ENCODE data around the gene ADCY1. TPM values are rescaled to one million over a fixed set of nuclear protein-coding genes. Genes with fewer than 3 reads are reported as not detected.

Gene ADCY1
- total and polyA plus RNA-seq, 5 donors from 2014 or later, result not detected

DNA sequence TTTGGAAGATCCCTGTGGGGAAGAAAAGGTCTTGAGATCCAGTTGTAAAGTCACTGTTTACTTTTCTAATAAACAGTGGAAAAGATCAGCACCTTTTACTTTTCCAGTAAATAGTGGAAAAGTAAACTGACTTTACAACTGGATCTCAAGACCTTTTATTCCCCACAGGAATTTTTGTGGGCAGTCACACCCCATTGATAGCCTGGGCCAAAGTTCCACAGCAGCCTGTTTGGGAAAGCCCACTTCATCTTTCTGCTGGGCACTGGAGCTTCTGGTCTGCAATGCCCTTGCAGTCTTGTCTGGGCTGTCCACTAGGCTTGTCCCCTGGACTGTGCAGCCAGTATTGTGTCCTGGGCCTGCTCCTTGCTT, 50.2 kb downstream of the ADCY1 start:
- Histone ChIP-seq H3K27me3 (ENCODE audit: control insufficient read depth, insufficient read depth, low read length) (no peaks in the 10 kb centered on the region), H3K9me3 (ENCODE audit: control insufficient read depth in 2 of 2, low read length in 2 of 2) (no peaks in the 10 kb centered on the region), H3K4me3 (ENCODE audit: low read depth, low read length) (no peak overlapping the region), H3K36me3 (ENCODE audit: control insufficient read depth, insufficient read depth, low read length) (no peaks in the 10 kb centered on the region), H3K27ac (ENCODE audit: insufficient read depth, low read length, poor library complexity, severe bottlenecking) (no peak overlapping the region), H3K4me1 (ENCODE audit: control insufficient read depth, insufficient read depth, low read length, poor library complexity, severe bottlenecking) (no peaks in the 10 kb centered on the region)
- Mint-ChIP-seq H3K27me3 (no peaks in the 10 kb centered on the region), H3K4me3 (no peak overlapping the region), H3K4me1 (no peaks in the 10 kb centered on the region), H3K36me3 (no peaks in the 10 kb centered on the region), H3K9me3 (peaks cover 0 to 16% (median 3%) of the 10 kb centered on the region in 7 donors), H3K27ac (no peak overlapping the region)
- DNase-seq, result no peak
- no peak for ATAC-seq (ENCODE audit: low read depth in 2 of 2)

DNA sequence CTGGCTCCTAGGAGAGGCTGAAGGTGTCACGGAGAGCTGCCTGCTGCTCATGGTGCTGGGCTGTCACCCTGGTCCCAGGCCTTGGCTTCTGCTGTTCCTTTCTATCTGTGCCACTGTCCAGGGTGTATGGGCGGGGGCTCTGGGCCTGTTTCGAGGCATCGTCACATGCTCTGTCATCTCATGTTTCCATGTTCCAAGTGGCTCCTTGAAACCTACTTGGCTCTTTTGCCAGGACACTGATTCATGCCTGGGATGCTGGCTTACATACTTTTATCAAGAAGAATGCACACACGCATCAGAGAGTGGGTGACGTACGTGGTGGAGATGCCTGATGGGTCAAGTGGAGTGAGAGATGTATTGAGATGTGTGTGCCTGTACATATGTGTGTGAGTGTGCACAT, 50.9 kb downstream of the ADCY1 start:
- Histone ChIP-seq H3K27me3 (ENCODE audit: control insufficient read depth, insufficient read depth, low read length) (no peaks in the 10 kb centered on the region), H3K36me3 (ENCODE audit: control insufficient read depth, insufficient read depth, low read length) (no peaks in the 10 kb centered on the region), H3K4me1 (ENCODE audit: control insufficient read depth, insufficient read depth, low read length, poor library complexity, severe bottlenecking) (no peaks in the 10 kb centered on the region), H3K27ac (ENCODE audit: insufficient read depth, low read length, poor library complexity, severe bottlenecking) (no peak overlapping the region), H3K4me3 (ENCODE audit: low read depth, low read length) (no peak overlapping the region), H3K9me3 (ENCODE audit: control insufficient read depth in 2 of 2, low read length in 2 of 2) (peaks cover 0 to 1% of the 10 kb centered on the region in 2 experiments)
- H3K4me3 Mint-ChIP-seq, result no peak overlapping the region
- H3K36me3 Mint-ChIP-seq, result no peaks in the 10 kb centered on the region
- no peak overlapping the region for H3K27ac Mint-ChIP-seq
- no peaks in the 10 kb centered on the region for H3K27me3 Mint-ChIP-seq
- no peak for DNase-seq
- no peaks in the 10 kb centered on the region for H3K4me1 Mint-ChIP-seq
- peaks cover 0 to 13% (median 2%) of the 10 kb centered on the region in 7 donors for H3K9me3 Mint-ChIP-seq
- no peak for ATAC-seq (ENCODE audit: low read depth in 2 of 2)

DNA sequence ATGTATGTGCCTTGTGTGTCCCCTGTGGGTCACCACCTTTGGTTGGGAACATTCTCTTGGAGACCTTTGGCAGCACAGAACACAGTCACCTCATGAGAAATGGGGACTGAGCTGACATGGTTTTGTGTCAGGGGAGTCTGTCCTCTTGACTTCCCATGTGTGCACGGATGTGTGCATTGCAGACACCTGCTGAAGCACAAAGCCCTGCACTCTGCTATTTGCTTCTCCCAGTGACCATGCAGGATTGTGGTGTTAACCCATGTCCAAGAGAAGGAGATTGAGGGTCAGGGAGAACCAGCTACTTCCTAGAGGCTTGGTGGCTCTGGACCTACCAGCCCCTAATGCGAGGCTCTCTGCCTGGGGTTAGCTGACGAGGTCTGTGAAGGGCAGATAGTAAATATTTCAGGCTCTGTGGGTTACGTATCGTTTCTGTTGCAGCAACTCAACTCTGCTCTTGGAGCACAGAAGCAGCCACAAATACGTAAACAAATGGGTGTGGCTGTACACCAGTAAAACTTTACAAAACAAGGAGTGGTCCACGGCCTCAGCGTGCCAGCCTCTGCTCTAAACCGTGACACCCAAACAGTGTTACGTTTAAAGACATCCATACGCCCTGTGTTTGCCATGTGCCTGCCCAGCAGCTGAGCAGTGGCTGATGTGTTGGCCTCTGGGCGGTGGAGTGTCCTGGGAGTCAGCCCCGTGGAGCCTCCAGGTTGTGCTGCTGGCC, 51.7 kb downstream of the ADCY1 start:
- Histone ChIP-seq H3K27ac (ENCODE audit: insufficient read depth, low read length, poor library complexity, severe bottlenecking) (no peak overlapping the region), H3K4me3 (ENCODE audit: low read depth, low read length) (no peak overlapping the region), H3K9me3 (ENCODE audit: control insufficient read depth in 2 of 2, low read length in 2 of 2) (peaks cover 0 to 2% of the 10 kb centered on the region in 2 experiments), H3K27me3 (ENCODE audit: control insufficient read depth, insufficient read depth, low read length) (no peaks in the 10 kb centered on the region), H3K4me1 (ENCODE audit: control insufficient read depth, insufficient read depth, low read length, poor library complexity, severe bottlenecking) (no peaks in the 10 kb centered on the region), H3K36me3 (ENCODE audit: control insufficient read depth, insufficient read depth, low read length) (no peaks in the 10 kb centered on the region)
- Mint-ChIP-seq H3K36me3 (no peaks in the 10 kb centered on the region), H3K9me3 (peaks cover 0 to 7% (median 2%) of the 10 kb centered on the region in 7 donors), H3K27me3 (no peaks in the 10 kb centered on the region), H3K4me3 (no peak overlapping the region), H3K27ac (no peak overlapping the region), H3K4me1 (no peaks in the 10 kb centered on the region)
- DNase-seq (no peak), ATAC-seq (ENCODE audit: low read depth in 2 of 2) (no peak)

DNA sequence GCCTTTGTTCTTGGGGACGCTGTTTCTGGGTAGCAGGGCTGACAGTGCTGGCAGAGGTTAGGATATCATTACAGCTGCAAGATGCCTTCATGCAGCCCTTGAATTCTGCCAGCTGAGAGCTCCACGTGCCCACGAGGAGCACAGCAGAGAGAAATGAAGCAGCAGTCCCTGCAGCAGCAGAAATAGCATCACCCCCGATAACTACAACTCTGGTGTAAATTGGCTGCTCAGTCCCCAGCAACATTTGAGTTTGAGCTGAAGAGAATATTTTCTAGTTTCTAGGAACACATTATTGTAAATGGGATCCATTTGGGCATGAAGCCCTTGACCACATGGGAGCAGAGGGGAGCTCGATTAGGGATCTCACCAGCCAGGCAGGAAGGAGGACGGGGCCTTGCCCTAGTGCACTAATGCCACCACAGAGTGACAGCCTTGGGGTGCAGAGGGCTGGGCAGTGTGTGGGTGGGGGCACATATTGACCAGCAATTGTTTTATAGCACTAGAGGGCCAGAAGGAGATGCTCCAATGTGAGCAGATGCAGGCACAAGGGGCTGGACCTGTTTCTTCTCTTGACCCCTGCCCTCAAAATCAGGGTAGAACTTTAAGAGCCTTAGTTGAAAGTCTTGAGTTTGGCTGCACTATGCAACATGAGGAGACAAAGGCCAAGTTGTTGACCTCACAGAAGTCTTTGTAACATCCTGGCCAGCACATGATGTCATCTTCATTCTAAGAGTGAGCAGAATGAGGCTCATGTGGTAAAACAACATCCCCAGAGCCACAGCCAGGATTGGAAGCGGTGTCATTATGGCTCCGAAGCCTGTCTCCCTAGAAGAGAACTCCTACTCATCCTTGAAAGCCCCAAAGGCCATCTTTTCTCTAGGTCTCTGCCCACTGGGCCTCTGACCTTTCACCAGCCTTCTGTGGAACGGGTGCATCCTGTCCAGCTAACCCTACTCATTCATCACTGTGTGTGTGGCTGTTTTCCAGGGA, 52.6 kb downstream of the ADCY1 start:
- Histone ChIP-seq H3K27me3 (ENCODE audit: control insufficient read depth, insufficient read depth, low read length) (no peaks in the 10 kb centered on the region), H3K4me1 (ENCODE audit: control insufficient read depth, insufficient read depth, low read length, poor library complexity, severe bottlenecking) (no peaks in the 10 kb centered on the region), H3K4me3 (ENCODE audit: low read depth, low read length) (no peak overlapping the region), H3K27ac (ENCODE audit: insufficient read depth, low read length, poor library complexity, severe bottlenecking) (no peak overlapping the region), H3K9me3 (ENCODE audit: control insufficient read depth in 2 of 2, low read length in 2 of 2) (peaks cover 0 to 2% of the 10 kb centered on the region in 2 experiments), H3K36me3 (ENCODE audit: control insufficient read depth, insufficient read depth, low read length) (no peaks in the 10 kb centered on the region)
- Mint-ChIP-seq H3K4me1 (no peaks in the 10 kb centered on the region), H3K4me3 (no peak overlapping the region), H3K27ac (no peak overlapping the region), H3K9me3 (peaks cover 0 to 6% (median 2%) of the 10 kb centered on the region in 7 donors), H3K36me3 (no peaks in the 10 kb centered on the region), H3K27me3 (no peaks in the 10 kb centered on the region)
- ATAC-seq (ENCODE audit: low read depth in 2 of 2), result no peak
- DNase-seq, result no peak

GRCh38 chr7:45627691-45628456, 53.7 kb downstream of the ADCY1 start:
- H3K4me1 Mint-ChIP-seq, result no peaks in the 10 kb centered on the region
- no peaks in the 10 kb centered on the region for H3K27me3 Mint-ChIP-seq
- H3K27ac Mint-ChIP-seq, result no peak overlapping the region
- H3K27me3 ChIP-seq (ENCODE audit: control insufficient read depth, insufficient read depth, low read length), result no peaks in the 10 kb centered on the region
- H3K9me3 ChIP-seq (ENCODE audit: control insufficient read depth in 2 of 2, low read length in 2 of 2), result peaks cover 0 to 2% of the 10 kb centered on the region in 2 experiments
- H3K9me3 Mint-ChIP-seq, result peaks cover 0 to 6% (median 2%) of the 10 kb centered on the region in 7 donors
- H3K36me3 ChIP-seq (ENCODE audit: control insufficient read depth, insufficient read depth, low read length), result no peaks in the 10 kb centered on the region
- no peak for ATAC-seq (ENCODE audit: low read depth in 2 of 2)
- no peak overlapping the region for H3K27ac ChIP-seq (ENCODE audit: insufficient read depth, low read length, poor library complexity, severe bottlenecking)
- H3K36me3 Mint-ChIP-seq, result no peaks in the 10 kb centered on the region
- no peak for DNase-seq
- no peaks in the 10 kb centered on the region for H3K4me1 ChIP-seq (ENCODE audit: control insufficient read depth, insufficient read depth, low read length, poor library complexity, severe bottlenecking)
- H3K4me3 Mint-ChIP-seq, result no peak overlapping the region
- no peak overlapping the region for H3K4me3 ChIP-seq (ENCODE audit: low read depth, low read length)

GRCh38 chr7:45631569-45631968, 57.4 kb downstream of the ADCY1 start:
- DNase-seq (no peak), ATAC-seq (ENCODE audit: low read depth in 2 of 2) (no peak)
- no peak overlapping the region for H3K27ac Mint-ChIP-seq
- peaks cover 0 to 6% (median 2%) of the 10 kb centered on the region in 7 donors for H3K9me3 Mint-ChIP-seq
- no peak overlapping the region for H3K4me3 ChIP-seq (ENCODE audit: low read depth, low read length)
- no peaks in the 10 kb centered on the region for H3K4me1 ChIP-seq (ENCODE audit: control insufficient read depth, insufficient read depth, low read length, poor library complexity, severe bottlenecking)
- peaks cover 0 to 3% (median 0%) of the 10 kb centered on the region in 4 donors for H3K4me1 Mint-ChIP-seq
- H3K4me3 Mint-ChIP-seq, result no peak overlapping the region
- H3K36me3 Mint-ChIP-seq, result no peaks in the 10 kb centered on the region
- no peaks in the 10 kb centered on the region for H3K27me3 Mint-ChIP-seq
- no peak overlapping the region for H3K27ac ChIP-seq (ENCODE audit: insufficient read depth, low read length, poor library complexity, severe bottlenecking)
- H3K9me3 ChIP-seq (ENCODE audit: control insufficient read depth in 2 of 2, low read length in 2 of 2), result peaks cover 0 to 2% of the 10 kb centered on the region in 2 experiments
- H3K27me3 ChIP-seq (ENCODE audit: control insufficient read depth, insufficient read depth, low read length), result no peaks in the 10 kb centered on the region
- no peaks in the 10 kb centered on the region for H3K36me3 ChIP-seq (ENCODE audit: control insufficient read depth, insufficient read depth, low read length)

- no peak for ATAC-seq (ENCODE audit: low read depth in 2 of 2)
- H3K27ac ChIP-seq (ENCODE audit: insufficient read depth, low read length, poor library complexity, severe bottlenecking), result no peak overlapping the region
These were observed 62.6 kb downstream of the ADCY1 start for GRCh38 chr7:45636733-45637132.

More at GRCh38 chr7:45636733-45637132, 62.6 kb downstream of the ADCY1 start:
- Histone ChIP-seq H3K36me3 (ENCODE audit: control insufficient read depth, insufficient read depth, low read length) (no peaks in the 10 kb centered on the region), H3K9me3 (ENCODE audit: control insufficient read depth in 2 of 2, low read length in 2 of 2) (no peaks in the 10 kb centered on the region), H3K27me3 (ENCODE audit: control insufficient read depth, insufficient read depth, low read length) (no peaks in the 10 kb centered on the region), H3K4me1 (ENCODE audit: control insufficient read depth, insufficient read depth, low read length, poor library complexity, severe bottlenecking) (no peaks in the 10 kb centered on the region), H3K4me3 (ENCODE audit: low read depth, low read length) (no peak overlapping the region)
- Mint-ChIP-seq H3K27ac (no peak overlapping the region), H3K4me1 (peaks cover 0 to 3% (median 0%) of the 10 kb centered on the region in 4 donors), H3K36me3 (no peaks in the 10 kb centered on the region), H3K9me3 (peaks cover 0 to 1% (median 0%) of the 10 kb centered on the region in 7 donors), H3K4me3 (no peak overlapping the region), H3K27me3 (peaks cover 9% of the 10 kb centered on the region)
- no peak for DNase-seq
